ENCODE data around the gene RPL29.

DNA sequence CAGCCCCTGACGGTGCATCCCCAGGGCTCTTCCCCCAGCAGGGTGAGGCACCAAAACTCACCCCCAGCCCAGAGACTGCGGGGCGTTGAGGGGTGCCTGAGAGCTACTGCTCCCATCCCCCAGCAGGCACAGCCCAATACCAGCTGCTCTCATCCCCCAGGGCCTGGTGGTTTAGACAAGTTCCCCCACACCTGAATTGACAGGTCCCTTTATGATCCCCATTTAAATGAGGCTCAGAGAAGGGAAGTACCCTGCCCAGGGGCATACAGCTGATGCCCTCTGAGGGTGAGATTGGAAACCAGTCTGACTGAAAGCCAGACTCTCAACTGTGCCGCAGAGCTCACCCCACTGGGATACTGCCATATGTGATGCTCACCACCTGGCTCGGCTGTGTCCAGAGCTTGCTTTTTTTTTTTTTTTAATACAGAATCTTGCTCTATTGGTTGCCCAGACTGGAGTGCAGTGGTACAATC is 40.6 kb upstream of the RPL29 start:
- TF ChIP-seq CTCF (IDR thresholded peaks at IDR 0.05), result no peak
- TF ChIP-seq EP300 (IDR thresholded peaks at IDR 0.05), result no peak
- no peak for TF ChIP-seq POLR2AphosphoS5 (IDR thresholded peaks at IDR 0.05)
- no peak for TF ChIP-seq POLR2A (IDR thresholded peaks at IDR 0.05; ENCODE audit: low read depth)

All from esophagus muscularis mucosa (tissue), 4 donors.